C1 segment of cervical spinal cord (tissue), 14 donors: Measurements from ENCODE around the gene FCN1.

Experiments used
- DNase-seq, 14 donors: peaks; one replicate each; lab custom pipeline; 2025; lab: John Stamatoyannopoulos, UW

Gene FCN1

GRCh38 chr9:134915046-134915985 lies 2.4 kb downstream of the FCN1 start:
- no peak for DNase-seq

DNA sequence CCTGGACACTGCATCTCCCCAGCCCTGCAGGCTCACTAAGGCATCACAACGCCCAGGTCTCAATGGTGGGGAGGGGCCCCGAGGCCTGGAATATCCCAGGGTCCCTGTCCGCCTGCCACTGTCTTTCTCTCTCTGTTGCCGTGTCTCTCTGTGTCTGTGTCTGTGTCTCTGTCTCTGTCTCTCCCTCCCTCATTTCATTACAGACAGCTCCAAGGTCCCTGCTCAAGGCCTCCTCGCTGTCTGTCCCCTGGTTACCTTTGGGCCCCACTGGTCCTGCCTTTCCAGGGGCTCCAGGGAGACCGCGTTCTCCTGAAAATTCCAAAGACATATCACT lies 3.2 kb downstream of the FCN1 start:
- no peak for DNase-seq

- DNase-seq, result no peak
Measured at GRCh38 chr9:134913713-134914500, 3.8 kb downstream of the FCN1 start.

GRCh38 chr9:134913041-134913712 lies 4.5 kb downstream of the FCN1 start:
- no peak for DNase-seq

DNA sequence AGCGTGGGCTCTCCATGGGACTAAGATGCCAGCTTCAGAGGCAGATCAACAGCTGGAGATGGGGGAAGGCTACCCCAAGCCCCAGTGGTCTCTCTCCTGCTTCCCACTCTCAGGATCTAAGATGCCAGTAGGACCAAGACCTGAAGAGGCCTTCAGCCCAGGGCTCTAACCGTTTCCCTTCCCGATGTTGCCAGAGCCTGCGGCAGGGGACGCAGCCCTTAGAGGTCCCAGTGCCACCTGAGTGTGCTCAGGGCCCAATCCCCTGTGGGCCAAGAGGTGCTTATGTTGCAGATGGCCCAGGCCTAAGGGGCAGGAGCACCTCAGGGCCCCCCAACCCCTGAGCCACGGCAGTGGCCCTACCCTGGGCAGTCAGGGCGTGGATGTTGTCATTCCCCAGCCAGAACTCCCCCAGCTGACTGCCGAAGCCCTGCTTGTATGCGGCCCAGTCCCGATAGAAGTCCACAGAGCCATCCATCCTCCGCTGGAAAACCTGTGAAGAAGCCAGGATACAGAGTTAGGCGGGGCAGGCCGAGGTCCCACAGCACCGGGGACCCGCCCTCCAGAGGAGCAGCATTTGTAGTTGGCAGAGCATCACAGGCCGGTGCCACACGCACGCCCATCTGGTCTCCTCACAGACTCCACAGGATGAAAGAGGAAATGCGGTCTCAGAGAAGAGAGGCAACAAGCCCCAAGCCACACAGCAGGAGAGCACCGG lies 5.4 kb downstream of the FCN1 start:
- no peak for DNase-seq

DNA sequence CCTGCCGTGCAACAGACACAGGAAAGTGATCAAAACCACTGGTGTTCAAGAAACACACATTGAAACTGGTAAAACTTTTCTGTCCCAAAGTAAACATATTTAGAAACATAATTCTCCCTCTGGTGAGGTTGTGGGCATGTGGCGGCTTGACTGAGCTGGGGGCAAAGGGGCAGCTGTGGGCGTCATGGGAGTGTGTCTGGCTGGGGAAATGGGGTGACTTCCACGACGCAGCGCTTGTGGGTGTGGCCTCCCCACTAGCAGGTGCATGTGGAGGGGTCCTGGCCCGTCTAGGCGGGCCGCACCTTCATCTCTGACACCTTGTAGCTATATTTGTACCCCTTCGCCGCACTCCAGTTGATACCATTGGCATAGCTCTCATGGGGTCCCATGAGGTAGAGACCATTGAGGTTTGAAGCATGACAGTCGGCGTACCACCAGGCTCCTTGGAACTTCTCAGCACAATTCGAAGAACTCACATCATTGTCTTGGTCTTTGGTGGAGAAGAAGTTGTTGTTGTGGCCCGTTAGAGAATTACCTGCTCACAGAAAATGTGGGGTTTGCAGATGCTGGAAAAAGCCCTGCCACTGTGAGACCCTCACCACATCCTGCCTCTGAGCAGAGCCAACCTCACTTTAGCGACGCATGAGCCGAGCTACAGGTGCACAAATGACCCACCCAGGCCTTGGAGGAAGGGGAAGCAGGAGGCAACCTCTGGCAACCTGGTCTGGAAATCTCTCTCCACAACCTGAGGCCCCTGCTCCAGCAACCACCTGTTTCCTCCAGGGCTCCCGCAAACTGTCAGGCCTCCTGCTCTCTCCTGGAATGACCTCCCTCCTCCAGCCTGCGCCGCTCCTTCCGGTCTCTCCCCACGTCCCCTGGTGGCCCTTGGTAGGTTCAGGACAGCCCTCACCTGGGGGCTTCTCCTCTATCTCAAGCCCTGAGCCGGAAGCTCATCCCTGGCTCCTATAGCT lies 7.9 kb downstream of the FCN1 start:
- DNase-seq, result no peak

DNA sequence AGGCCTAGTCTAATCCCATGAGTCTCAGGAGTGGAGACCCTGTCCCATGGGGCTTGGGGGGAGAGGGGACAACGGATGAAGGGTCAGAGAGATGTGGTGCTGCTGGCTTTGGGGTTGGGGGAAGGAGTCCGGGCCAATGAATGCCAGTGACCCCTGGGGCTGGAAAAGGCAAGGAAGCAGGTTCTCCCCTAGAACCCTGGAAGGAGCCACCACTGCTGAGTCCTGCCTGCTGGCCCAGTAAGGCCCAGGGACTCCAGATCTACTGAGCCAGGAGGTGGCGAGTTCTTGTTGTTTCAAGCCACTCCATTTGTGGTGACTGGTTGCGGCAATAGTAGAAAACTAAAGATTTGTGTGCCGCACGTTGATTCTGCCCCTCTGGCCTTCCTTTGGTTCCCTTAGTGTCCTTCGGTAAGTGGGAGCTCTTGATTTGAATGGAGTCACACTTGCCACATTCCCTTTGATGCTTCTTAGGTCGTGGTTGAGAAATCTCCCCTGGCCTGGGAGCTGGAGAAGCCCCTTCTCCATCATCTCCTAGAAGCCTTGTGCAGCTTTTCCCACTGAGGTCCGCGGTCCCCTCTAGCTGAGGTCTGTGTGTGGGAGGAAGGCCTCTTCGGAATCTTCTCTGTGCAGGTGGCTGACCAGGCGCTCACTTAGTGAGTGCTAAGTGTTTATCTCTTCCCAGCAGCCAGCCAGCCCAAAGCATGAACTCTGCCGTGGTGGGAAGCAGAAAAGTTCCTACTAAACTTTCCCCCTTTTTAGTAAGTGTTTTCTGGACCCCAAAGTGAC lies 9.0 kb downstream of the FCN1 start:
- DNase-seq, result no peak

DNA sequence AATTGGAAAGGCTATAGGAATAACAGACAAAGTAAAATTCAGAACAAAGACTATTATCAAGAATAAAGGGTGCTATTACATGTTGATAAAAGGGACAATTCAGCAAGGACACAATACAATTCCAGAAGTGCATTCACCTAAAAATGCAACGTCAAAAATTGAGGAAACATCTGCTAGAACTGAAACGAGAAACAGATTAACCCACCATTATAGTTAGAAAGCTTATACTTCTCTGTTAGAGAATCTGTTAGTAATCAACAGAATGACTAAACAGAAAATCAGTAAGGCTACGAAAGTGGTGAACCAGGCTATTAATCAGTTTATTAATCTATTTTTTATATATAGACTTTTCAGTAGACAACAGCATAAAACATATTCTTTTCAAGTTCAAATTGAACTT lies 14.8 kb downstream of the FCN1 start:
- DNase-seq, result no peak

GRCh38 chr9:134899818-134900217 lies 17.9 kb downstream of the FCN1 start:
- no peak for DNase-seq

DNA sequence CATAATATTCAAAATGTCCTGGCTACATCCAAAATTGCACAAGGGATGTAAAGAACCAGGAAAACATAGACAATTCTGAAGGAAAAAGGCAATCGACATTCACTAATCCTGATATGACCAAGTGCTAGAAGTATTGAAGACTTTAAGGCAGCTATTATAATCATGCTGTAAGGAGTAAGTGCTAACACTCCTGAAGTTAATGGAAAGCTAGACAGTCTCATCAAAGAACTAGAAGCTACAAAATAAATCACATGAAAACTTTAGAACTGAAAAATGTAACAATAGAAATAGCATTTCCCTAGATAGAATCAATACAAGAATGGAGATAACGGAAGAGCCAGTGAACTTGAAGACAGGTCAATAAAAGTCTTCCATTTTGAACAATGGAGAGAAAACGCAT lies 18.5 kb downstream of the FCN1 start:
- no peak for DNase-seq

GRCh38 chr9:134898319-134898718 lies 19.4 kb downstream of the FCN1 start:
- DNase-seq, result no peak

GRCh38 chr9:134897584-134898170 lies 20.0 kb downstream of the FCN1 start:
- DNase-seq, result no peak

- no peak for DNase-seq
Measured at GRCh38 chr9:134896834-134897583, 20.7 kb downstream of the FCN1 start.

DNA sequence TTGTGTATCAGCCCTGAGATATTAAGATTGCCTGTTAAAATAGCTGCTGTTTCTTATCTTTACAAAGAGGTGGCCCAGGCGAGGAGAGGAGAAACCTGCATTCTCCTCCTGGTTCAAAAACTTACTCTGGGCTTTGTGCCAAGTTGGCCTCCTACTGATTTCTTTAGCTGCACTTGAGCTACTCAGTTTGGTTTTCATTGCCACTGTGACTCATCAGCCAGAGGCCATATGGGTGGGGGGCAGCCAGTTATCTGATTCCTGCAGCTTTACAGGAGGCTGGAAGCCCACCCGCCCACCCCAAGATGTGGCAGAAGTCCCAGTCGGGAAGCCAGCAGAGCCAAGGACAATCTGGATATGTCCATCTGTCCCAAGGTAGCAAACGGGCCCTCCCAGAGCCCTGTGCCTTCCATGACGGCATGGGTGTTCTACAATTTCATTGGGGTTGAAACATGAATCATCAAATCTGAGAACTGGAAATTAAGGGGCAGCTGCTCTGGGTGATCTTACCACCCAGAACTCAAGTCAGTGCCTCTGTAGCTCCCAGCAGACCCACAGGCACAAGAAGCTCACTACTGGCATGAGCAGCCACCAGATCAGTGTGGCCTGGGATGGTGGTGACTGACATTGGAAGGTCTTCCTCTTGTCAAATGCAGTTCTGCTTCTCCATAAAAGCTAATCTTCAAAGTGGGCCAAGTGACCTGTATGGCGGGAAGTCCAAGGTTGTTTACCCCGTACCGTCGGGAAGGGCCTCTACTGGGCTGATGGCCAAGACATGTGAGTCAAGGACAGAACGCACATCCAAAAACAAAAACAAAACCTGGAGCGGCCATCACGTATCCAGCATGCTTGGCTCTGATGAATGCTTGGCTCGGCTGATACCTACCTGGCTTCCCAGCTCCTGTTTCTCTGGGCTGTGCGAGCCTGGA lies 21.5 kb downstream of the FCN1 start:
- no peak for DNase-seq

- DNase-seq, result no peak
Measured at GRCh38 chr9:134895567-134895907, 22.2 kb downstream of the FCN1 start.

DNA sequence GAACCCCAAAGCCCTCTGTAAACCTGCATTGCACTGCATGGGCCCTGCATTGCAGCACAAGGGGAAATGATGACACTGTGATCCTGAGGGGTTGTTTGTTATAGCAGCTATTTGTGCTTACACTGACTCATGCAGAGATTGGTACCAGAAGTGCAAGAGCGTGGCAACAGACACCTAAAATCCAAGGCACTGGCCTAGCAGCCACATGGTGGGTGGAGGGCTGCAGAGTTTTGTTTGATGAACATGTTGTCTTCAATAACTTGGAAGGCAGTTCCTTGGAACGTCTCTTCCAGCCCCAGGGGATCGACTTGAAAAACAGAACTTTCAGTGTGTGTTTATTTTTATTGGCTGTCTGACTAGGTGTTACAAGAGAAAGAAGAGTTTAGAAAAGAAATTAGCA lies 22.6 kb downstream of the FCN1 start:
- no peak for DNase-seq

DNA sequence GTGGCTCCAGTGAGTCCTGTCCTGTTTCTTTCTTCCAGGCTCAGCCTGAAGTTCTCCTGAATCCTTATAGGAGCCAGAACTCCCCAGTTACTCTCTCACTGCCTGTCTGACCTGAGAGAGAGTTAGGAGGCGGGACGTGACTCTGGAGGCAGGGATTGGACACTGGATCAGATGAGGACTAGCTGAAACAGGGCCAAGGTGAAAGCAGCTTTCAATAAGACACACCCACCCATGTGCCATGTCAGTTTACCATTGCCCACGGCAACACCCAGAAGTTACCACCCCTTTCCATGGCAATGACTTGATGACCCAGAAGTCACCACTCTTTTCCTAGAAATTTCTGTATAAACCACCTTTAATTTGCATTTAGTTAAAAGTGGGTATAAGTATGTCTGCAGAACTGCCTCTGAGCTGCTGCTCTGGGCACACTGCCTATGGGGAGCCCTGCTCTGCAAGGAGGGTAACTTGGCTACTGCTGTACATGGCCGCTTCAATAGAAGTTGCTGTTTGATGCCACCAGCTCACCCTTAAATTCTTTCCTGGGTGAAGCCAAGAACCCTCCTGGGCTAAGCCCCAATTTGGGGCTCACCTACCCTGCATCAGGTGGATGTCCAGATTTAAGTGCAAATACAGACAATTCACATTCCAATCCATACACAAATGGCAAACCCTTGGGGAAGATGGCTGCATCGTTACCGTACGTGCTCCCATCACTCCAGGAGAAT lies 23.4 kb downstream of the FCN1 start:
- no peak for DNase-seq
